HepG2 (cell line): ENCODE data around the gene TWNK. TPM values are rescaled to one million over a fixed set of nuclear protein-coding genes. Genes with fewer than 3 reads are reported as not detected.

Source experiments
- CCDC6 ChIP-seq: sonication (generic); formaldehyde crosslinking; IDR thresholded peaks from 2 replicates; pipeline ENCODE4 v1.8.1; 2022; ENCODE audit warnings: mild to moderate bottlenecking, missing genetic modification reagents, moderate library complexity
- HNRNPL ChIP-seq: fragments of 200-400 bp; formaldehyde crosslinking; IDR thresholded peaks from 2 replicates; pipeline ENCODE4 v1.6.1; 2017; ENCODE audit warnings: mild to moderate bottlenecking, low read depth, low read length
- KDM2A ChIP-seq: sonication (generic); formaldehyde crosslinking; IDR thresholded peaks from 2 replicates; pipeline ENCODE4 v1.4.0; 2020; ENCODE audit warnings: low read depth, missing genetic modification reagents, borderline replicate concordance
- MED8 ChIP-seq: sonication (generic); formaldehyde crosslinking; IDR thresholded peaks from 2 replicates; pipeline ENCODE4 v1.8.1; 2023; ENCODE audit warnings: mild to moderate bottlenecking, missing genetic modification reagents; ENCODE audit not compliant: insufficient replicate concordance
- MYC ChIP-seq: sonication (generic); formaldehyde crosslinking; IDR thresholded peaks from 2 replicates; pipeline ENCODE4 v1.9.0; 2021; ENCODE audit warnings: missing genetic modification reagents, borderline replicate concordance
- NRL ChIP-seq: sonication (generic); formaldehyde crosslinking; IDR thresholded peaks from 2 replicates; pipeline ENCODE4 v1.5.0; 2020; ENCODE audit warnings: missing genetic modification reagents, mild to moderate bottlenecking, moderate library complexity, borderline replicate concordance
- STAT5B ChIP-seq: sonication (generic); formaldehyde crosslinking; IDR thresholded peaks from 2 replicates; pipeline ENCODE4 v1.4.0; 2020; ENCODE audit warnings: missing genetic modification reagents
- XRCC5 ChIP-seq: fragments of 200-400 bp; formaldehyde crosslinking; optimal IDR thresholded peaks from 2 replicates; pipeline ENCODE3; 2017; ENCODE audit warnings: mild to moderate bottlenecking, low read length
- YY1 ChIP-seq: IDR thresholded peaks from 2 replicates; pipeline ENCODE4 v1.6.1; 2011; ENCODE audit warnings: low read length, low read depth, moderate library complexity, mild to moderate bottlenecking; ENCODE audit not compliant: insufficient read depth, insufficient replicate concordance
- ZNF317 ChIP-seq: sonication (generic); formaldehyde crosslinking; IDR thresholded peaks from 2 replicates; pipeline ENCODE4 v1.5.0; 2020; ENCODE audit warnings: mild to moderate bottlenecking, missing genetic modification reagents
- ZNF614 ChIP-seq: IDR thresholded peaks from 2 replicates; pipeline ENCODE4 v1.6.1; 2018; ENCODE audit warnings: missing biosample characterization, missing genetic modification reagents, inconsistent platforms, borderline replicate concordance
- ZNF616 ChIP-seq: sonication (generic); formaldehyde crosslinking; IDR thresholded peaks from 2 replicates; pipeline ENCODE4 v1.5.0; 2020; ENCODE audit warnings: low read depth, mild to moderate bottlenecking, missing genetic modification reagents
- ZNF776 ChIP-seq: sonication (generic); formaldehyde crosslinking; IDR thresholded peaks from 2 replicates; pipeline ENCODE4 v1.4.0; 2020; ENCODE audit warnings: mild to moderate bottlenecking, missing genetic modification reagents
- ZNF891 ChIP-seq: sonication (generic); formaldehyde crosslinking; IDR thresholded peaks from 2 replicates; pipeline ENCODE4 v1.5.0; 2020; ENCODE audit warnings: mild to moderate bottlenecking, missing genetic modification reagents
- ZSCAN29 ChIP-seq: sonication (generic); formaldehyde crosslinking; conservative IDR thresholded peaks from 2 replicates; pipeline ENCODE4 v1.4.0; 2020; ENCODE audit warnings: mild to moderate bottlenecking, missing genetic modification reagents
- polyA plus RNA-seq, 8 experiments: library from polyadenylated mRNA; depleted of rRNA in 3 of 8; stranded (reverse) in 7 of 8; unstranded in 1 of 8; fragments of >200 nt; fragmentation: Illumina TruSeq in 4 of 8; extraction: Trizol in 4 of 8; gene quantifications; 2 replicates each; pipeline versions ENCODE4 v1.2.1 to v1.2.3, GENCODE V29; 2011 to 2016; ENCODE audit warnings: low read depth in 4 of 8, missing spikeins in 1 of 8, mixed read lengths in 1 of 8; ENCODE audit not compliant: insufficient read depth in 1 of 8
- total RNA-seq, 5 experiments: library from RNA; depleted of rRNA; stranded (reverse); fragments of >200 nt; fragmentation: Illumina TruSeq; extraction: Trizol; gene quantifications; 2 replicates each; pipeline ENCODE4 v1.2.3, GENCODE V29; 2016; ENCODE audit warnings: low read depth in 1 of 5
- TF ChIP-seq, protein P1 (sequence below): IDR thresholded peaks from 2 replicates; pipeline ENCODE4 v1.6.1; 2016
- TF ChIP-seq, protein P2 (sequence below): IDR thresholded peaks from 2 replicates; pipeline ENCODE4 v1.6.1; 2016; ENCODE audit warnings: mild to moderate bottlenecking, missing biosample characterization, missing genetic modification reagents
- TF ChIP-seq, protein P3 (sequence below): sonication (generic); formaldehyde crosslinking; IDR thresholded peaks from 2 replicates; pipeline ENCODE4 v1.4.0; 2020; ENCODE audit warnings: mild to moderate bottlenecking, missing genetic modification reagents
- TF ChIP-seq, protein P4 (sequence below): sonication (generic); formaldehyde crosslinking; IDR thresholded peaks from 2 replicates; pipeline ENCODE4 v1.4.0; 2020; ENCODE audit warnings: mild to moderate bottlenecking, missing genetic modification reagents

The TWNK gene
- total and polyA plus RNA-seq, 2 of the 13 experiments (the other 11 are each of a cell fraction or from before 2014, with no cell fraction given), result 10.7 to 16.5 TPM

DNA sequence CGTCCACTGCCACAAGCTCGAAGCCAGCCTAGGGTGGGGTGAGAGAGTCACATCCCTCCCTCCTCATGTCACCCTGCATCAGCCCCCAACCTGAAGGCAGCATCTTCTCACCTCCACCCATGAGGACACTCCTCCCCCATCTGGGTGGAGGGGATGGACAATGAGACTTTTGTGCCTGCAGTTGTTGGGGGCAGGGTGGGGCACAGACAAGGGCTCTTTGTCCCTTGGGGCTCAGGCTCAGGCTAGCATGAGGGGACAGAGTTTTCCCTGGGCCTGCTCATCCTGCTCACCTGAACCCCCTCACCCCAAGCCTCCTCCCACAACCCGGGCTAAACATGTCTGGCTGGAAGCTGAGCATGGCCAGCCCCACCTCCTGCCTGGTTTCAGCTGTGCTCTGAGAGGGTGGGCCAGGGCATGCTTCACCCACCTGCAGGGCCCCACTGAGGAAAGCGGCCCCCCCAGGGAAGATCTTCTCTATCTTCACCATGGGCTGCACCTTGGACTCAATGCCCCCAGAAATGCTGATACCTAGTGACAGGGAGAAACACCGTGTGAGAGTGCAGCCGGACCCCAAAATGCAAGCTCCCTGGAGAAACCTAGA, 21.6 kb downstream of the TWNK start (continued):
- TF ChIP-seq ZSCAN29 (CRISPR knock-in tag) (no peak), MYC (CRISPR knock-in tag) (peak; percentile 64), MED8 (peak; percentile 71), XRCC5 (peak; percentile 65), NRL (CRISPR knock-in tag) (peak; percentile 69), ZNF616 (CRISPR knock-in tag) (no peak), KDM2A (CRISPR knock-in tag) (peak; percentile 61; the same call in 1 of the 2 replicates), YY1 (peak; percentile 11), HNRNPL (peak; percentile 58; the same call in 1 of the 2 replicates), ZNF614 (CRISPR knock-in tag) (peak; percentile 34; the same call in 1 of the 2 replicates), STAT5B (CRISPR knock-in tag) (no peak), ZNF891 (peak; percentile 67), CCDC6 (0 out of 2 replicates have a peak, but pooled peaks have one; percentile 22), ZNF317 (CRISPR knock-in tag) (0 out of 2 replicates have a peak, but pooled peaks have one; percentile 31), ZNF776 (CRISPR knock-in tag) (peak; percentile 76; the same call in 1 of the 2 replicates)
- TF ChIP-seq, protein P1, sequence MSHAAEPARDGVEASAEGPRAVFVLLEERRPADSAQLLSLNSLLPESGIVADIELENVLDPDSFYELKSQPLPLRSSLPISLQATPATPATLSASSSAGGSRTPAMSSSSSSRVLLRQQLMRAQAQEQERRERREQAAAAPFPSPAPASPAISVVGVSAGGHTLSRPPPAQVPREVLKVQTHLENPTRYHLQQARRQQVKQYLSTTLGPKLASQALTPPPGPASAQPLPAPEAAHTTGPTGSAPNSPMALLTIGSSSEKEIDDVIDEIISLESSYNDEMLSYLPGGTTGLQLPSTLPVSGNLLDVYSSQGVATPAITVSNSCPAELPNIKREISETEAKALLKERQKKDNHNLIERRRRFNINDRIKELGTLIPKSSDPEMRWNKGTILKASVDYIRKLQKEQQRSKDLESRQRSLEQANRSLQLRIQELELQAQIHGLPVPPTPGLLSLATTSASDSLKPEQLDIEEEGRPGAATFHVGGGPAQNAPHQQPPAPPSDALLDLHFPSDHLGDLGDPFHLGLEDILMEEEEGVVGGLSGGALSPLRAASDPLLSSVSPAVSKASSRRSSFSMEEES, result 0 out of 2 replicates have a peak, but pooled peaks have one; percentile 15
- TF ChIP-seq, protein P2, sequence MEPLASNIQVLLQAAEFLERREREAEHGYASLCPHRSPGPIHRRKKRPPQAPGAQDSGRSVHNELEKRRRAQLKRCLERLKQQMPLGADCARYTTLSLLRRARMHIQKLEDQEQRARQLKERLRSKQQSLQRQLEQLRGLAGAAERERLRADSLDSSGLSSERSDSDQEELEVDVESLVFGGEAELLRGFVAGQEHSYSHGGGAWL (CRISPR knock-in tag), result peak; percentile 25; the same call in 1 of the 2 replicates
- TF ChIP-seq, protein P3, sequence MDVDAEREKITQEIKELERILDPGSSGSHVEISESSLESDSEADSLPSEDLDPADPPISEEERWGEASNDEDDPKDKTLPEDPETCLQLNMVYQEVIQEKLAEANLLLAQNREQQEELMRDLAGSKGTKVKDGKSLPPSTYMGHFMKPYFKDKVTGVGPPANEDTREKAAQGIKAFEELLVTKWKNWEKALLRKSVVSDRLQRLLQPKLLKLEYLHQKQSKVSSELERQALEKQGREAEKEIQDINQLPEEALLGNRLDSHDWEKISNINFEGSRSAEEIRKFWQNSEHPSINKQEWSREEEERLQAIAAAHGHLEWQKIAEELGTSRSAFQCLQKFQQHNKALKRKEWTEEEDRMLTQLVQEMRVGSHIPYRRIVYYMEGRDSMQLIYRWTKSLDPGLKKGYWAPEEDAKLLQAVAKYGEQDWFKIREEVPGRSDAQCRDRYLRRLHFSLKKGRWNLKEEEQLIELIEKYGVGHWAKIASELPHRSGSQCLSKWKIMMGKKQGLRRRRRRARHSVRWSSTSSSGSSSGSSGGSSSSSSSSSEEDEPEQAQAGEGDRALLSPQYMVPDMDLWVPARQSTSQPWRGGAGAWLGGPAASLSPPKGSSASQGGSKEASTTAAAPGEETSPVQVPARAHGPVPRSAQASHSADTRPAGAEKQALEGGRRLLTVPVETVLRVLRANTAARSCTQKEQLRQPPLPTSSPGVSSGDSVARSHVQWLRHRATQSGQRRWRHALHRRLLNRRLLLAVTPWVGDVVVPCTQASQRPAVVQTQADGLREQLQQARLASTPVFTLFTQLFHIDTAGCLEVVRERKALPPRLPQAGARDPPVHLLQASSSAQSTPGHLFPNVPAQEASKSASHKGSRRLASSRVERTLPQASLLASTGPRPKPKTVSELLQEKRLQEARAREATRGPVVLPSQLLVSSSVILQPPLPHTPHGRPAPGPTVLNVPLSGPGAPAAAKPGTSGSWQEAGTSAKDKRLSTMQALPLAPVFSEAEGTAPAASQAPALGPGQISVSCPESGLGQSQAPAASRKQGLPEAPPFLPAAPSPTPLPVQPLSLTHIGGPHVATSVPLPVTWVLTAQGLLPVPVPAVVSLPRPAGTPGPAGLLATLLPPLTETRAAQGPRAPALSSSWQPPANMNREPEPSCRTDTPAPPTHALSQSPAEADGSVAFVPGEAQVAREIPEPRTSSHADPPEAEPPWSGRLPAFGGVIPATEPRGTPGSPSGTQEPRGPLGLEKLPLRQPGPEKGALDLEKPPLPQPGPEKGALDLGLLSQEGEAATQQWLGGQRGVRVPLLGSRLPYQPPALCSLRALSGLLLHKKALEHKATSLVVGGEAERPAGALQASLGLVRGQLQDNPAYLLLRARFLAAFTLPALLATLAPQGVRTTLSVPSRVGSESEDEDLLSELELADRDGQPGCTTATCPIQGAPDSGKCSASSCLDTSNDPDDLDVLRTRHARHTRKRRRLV (CRISPR knock-in tag), result 0 out of 2 replicates have a peak, but pooled peaks have one; percentile 41
- TF ChIP-seq, protein P4, sequence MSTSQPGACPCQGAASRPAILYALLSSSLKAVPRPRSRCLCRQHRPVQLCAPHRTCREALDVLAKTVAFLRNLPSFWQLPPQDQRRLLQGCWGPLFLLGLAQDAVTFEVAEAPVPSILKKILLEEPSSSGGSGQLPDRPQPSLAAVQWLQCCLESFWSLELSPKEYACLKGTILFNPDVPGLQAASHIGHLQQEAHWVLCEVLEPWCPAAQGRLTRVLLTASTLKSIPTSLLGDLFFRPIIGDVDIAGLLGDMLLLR (CRISPR knock-in tag), result 0 out of 2 replicates have a peak, but pooled peaks have one; percentile 30
